RWPE2 (cell line): ENCODE measurements around the gene FBXW2.

Experiments
- ATAC-seq: fragments of 200-7000 bp; cut with Tn5 transposase; 3 replicates; pipeline ENCODE4 v1.9.1; 2021; ENCODE audit warnings: low read depth
- DNase-seq: peaks from one replicate; pipeline ENCODE4 v3.0.0-alpha.2; 2020; ENCODE audit warnings: low spot score
- H3K27ac ChIP-seq: fragments of 450-650 bp; 2 replicates; pipeline ENCODE4 v1.5.1; 2017; ENCODE audit warnings: mild to moderate bottlenecking; ENCODE audit not compliant: poor library complexity, severe bottlenecking
- H3K27me3 ChIP-seq: fragments of 250-450 bp; sonication (Bioruptor Pico); 2 replicates; pipeline ENCODE4 v1.5.1; 2021; ENCODE audit warnings: mild to moderate bottlenecking, moderate library complexity; ENCODE audit not compliant: insufficient read depth, poor library complexity, severe bottlenecking
- H3K36me3 ChIP-seq: fragments of 250-450 bp; sonication (Bioruptor Pico); 2 replicates; pipeline ENCODE4 v1.5.1; 2020; ENCODE audit warnings: low read depth, mild to moderate bottlenecking, moderate library complexity
- H3K4me1 ChIP-seq: fragments of 250-450 bp; sonication (Bioruptor Pico); 2 replicates; pipeline ENCODE4 v1.5.1; 2021; ENCODE audit warnings: mild to moderate bottlenecking, moderate library complexity; ENCODE audit not compliant: insufficient read depth, poor library complexity, severe bottlenecking
- H3K4me3 ChIP-seq: fragments of 250-450 bp; sonication (Bioruptor Pico); 2 replicates; pipeline ENCODE4 v1.5.1; 2021; ENCODE audit warnings: mild to moderate bottlenecking, moderate library complexity; ENCODE audit not compliant: severe bottlenecking
- H3K9me3 ChIP-seq: fragments of 250-450 bp; sonication (Bioruptor Pico); 2 replicates; pipeline ENCODE4 v1.5.1; 2021; ENCODE audit warnings: mild to moderate bottlenecking, moderate library complexity; ENCODE audit not compliant: severe bottlenecking
- CTCF ChIP-seq: fragments of 450-650 bp; IDR thresholded peaks from one replicate; pipeline ENCODE4 v1.5.1; 2017; ENCODE audit warnings: mild to moderate bottlenecking, moderate library complexity; ENCODE audit not compliant: poor library complexity, severe bottlenecking

Gene FBXW2

GRCh38 chr9:120768247-120768646, 25.0 kb downstream of the FBXW2 start:
- Histone ChIP-seq H3K4me1 (peaks cover 13% of the 10 kb centered on the region), H3K9me3 (no peaks in the 10 kb centered on the region), H3K27ac (peak overlapping the region; percentile 29), H3K4me3 (no peak overlapping the region), H3K36me3 (peaks cover 84% of the 10 kb centered on the region), H3K27me3 (no peaks in the 10 kb centered on the region)
- DNase-seq, result no peak
- TF ChIP-seq CTCF, result no peak
- ATAC-seq, result no peak

- peaks cover 84% of the 10 kb centered on the region for H3K36me3 ChIP-seq
- DNase-seq, result no peak
- TF ChIP-seq CTCF, result no peak
Observed at GRCh38 chr9:120767451-120767850, 25.8 kb downstream of the FBXW2 start.

GRCh38 chr9:120765910-120766425, 27.2 kb downstream of the FBXW2 start:
- TF ChIP-seq CTCF, result no peak
- H3K4me3 ChIP-seq, result no peak overlapping the region
- DNase-seq (no peak), ATAC-seq (no peak)
- peaks cover 85% of the 10 kb centered on the region for H3K36me3 ChIP-seq
- H3K9me3 ChIP-seq, result no peaks in the 10 kb centered on the region
- H3K27me3 ChIP-seq, result no peaks in the 10 kb centered on the region
- H3K27ac ChIP-seq, result no peak overlapping the region
- H3K4me1 ChIP-seq, result peaks cover 13% of the 10 kb centered on the region

More at GRCh38 chr9:120767451-120767850, 25.8 kb downstream of the FBXW2 start:
- ATAC-seq, result peak; percentile 78
- Histone ChIP-seq H3K9me3 (no peaks in the 10 kb centered on the region), H3K27me3 (no peaks in the 10 kb centered on the region), H3K4me3 (no peak overlapping the region), H3K27ac (peak overlapping the region; percentile 29), H3K4me1 (peaks cover 13% of the 10 kb centered on the region)

- no peak overlapping the region for H3K27ac ChIP-seq
- H3K4me1 ChIP-seq, result peaks cover 13% of the 10 kb centered on the region
- TF ChIP-seq CTCF, result no peak
- ATAC-seq, result no peak
- no peak overlapping the region for H3K4me3 ChIP-seq
- DNase-seq, result no peak
- no peaks in the 10 kb centered on the region for H3K27me3 ChIP-seq
- H3K36me3 ChIP-seq, result peaks cover 76% of the 10 kb centered on the region
- no peaks in the 10 kb centered on the region for H3K9me3 ChIP-seq
Observed at GRCh38 chr9:120764476-120764875, 28.7 kb downstream of the FBXW2 start.

- Histone ChIP-seq H3K27ac (no peak overlapping the region), H3K4me3 (no peak overlapping the region), H3K36me3 (peaks cover 52% of the 10 kb centered on the region), H3K4me1 (no peaks in the 10 kb centered on the region), H3K27me3 (no peaks in the 10 kb centered on the region), H3K9me3 (no peaks in the 10 kb centered on the region)
- DNase-seq (no peak), ATAC-seq (no peak)
- no peak for TF ChIP-seq CTCF
Observed at GRCh38 chr9:120761006-120761405, 32.2 kb downstream of the FBXW2 start.
